HAP-1 (cell line): ENCODE data around the gene OVAAL.

Experiments
- DNase-seq, 2 experiments: peaks; one replicate each; pipeline ENCODE4 v3.0.0-alpha.2; 2016 to 2020; ENCODE audit warnings: low spot score in 2 of 2
- H3K27me3 ChIP-seq: fragments of 250-450 bp; sonication (Bioruptor Pico); 2 replicates; pipeline ENCODE4 v1.5.1; 2020; ENCODE audit warnings: low read depth, mild to moderate bottlenecking, moderate library complexity
- H3K36me3 ChIP-seq: fragments of 250-450 bp; sonication (Bioruptor Pico); replicated peaks from 2 replicates; pipeline ENCODE4 v1.5.1; 2020; ENCODE audit warnings: mild to moderate bottlenecking
- H3K4me1 ChIP-seq: fragments of 250-450 bp; sonication (Bioruptor Pico); 2 replicates; pipeline ENCODE4 v1.5.1; 2020; ENCODE audit warnings: mild to moderate bottlenecking
- H3K4me3 ChIP-seq: fragments of 250-450 bp; sonication (Bioruptor Pico); 2 replicates; pipeline ENCODE4 v1.5.1; 2020; ENCODE audit warnings: mild to moderate bottlenecking, moderate library complexity
- H3K9me3 ChIP-seq: fragments of 250-450 bp; sonication (Bioruptor Pico); 2 replicates; pipeline ENCODE4 v1.5.1; 2020; ENCODE audit warnings: mild to moderate bottlenecking, moderate library complexity
- in situ Hi-C: fragments of 300-500 bp; cut with MboI; formaldehyde crosslinking; loops from 3 replicates; pipeline ENCODE4 v1.14.3; 2020; ENCODE audit warnings: low sequenced_read_pairs, inconsistent platforms, mixed read lengths

Gene OVAAL

DNA sequence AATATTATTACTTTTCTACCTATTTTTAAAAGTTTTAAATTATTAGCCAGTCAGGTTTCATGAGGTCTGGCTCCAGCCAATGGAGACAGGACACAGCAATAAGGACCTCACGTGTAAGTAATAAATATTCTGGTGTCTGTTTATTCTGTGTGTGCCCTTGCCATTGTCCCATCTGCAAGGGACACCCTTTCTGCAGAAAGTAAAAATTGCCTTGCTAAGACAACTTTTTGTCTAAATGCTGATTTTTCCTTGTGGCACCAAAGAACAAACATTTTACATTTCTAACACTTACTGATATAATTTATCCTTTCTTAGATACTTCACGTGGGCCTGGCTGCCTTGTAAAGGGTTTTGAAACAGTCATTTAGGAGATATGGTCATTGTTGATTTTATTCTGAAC, 29.4 kb downstream of the OVAAL start:
- in situ Hi-C loops: no loop called here
- H3K4me3 ChIP-seq: no peak overlapping the region
- H3K9me3 ChIP-seq: no peaks in the 10 kb centered on the region; the same call in 1 of the 2 replicates
- H3K36me3 ChIP-seq: no peaks in the 10 kb centered on the region
- DNase-seq: no peak
- no peaks in the 10 kb centered on the region for H3K4me1 ChIP-seq
- H3K27me3 ChIP-seq: no peaks in the 10 kb centered on the region

- no peak for DNase-seq
- in situ Hi-C loops: no loop called here
Observed at GRCh38 chr1:180590889-180591288, 32.1 kb downstream of the OVAAL start.

GRCh38 chr1:180593382-180593781, 34.6 kb downstream of the OVAAL start:
- no peak for DNase-seq
- H3K27me3 ChIP-seq: no peaks in the 10 kb centered on the region
- in situ Hi-C loops: no loop called here

More at GRCh38 chr1:180590889-180591288, 32.1 kb downstream of the OVAAL start:
- Histone ChIP-seq H3K4me1 (no peaks in the 10 kb centered on the region), H3K9me3 (no peaks in the 10 kb centered on the region; the same call in 1 of the 2 replicates), H3K36me3 (no peaks in the 10 kb centered on the region), H3K4me3 (no peak overlapping the region), H3K27me3 (no peaks in the 10 kb centered on the region)

DNA sequence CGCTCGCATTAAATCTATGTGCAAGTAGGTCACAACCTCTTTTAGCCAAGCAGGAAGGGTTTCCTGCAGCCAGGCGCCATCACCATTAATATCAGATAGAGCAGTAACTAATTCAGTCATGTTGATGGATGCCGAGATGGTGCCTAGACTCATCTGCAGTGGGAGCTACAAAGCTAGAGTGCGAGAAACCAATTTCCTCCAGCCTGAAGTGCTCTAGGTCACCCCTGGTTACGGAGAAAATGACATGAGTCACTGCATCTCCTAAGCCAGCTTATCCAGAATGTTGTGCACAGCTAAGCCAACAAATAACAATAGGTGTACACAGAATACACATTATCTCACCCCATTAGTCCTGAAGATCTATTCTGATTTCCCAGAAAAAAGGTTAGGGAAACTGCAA, 36.0 kb downstream of the OVAAL start:
- no peak for DNase-seq
- in situ Hi-C loops: no loop called here
- no peaks in the 10 kb centered on the region for H3K27me3 ChIP-seq
- no peaks in the 10 kb centered on the region for H3K4me1 ChIP-seq
- H3K9me3 ChIP-seq: no peaks in the 10 kb centered on the region
- no peaks in the 10 kb centered on the region for H3K36me3 ChIP-seq
- no peak overlapping the region for H3K4me3 ChIP-seq

More at GRCh38 chr1:180593382-180593781, 34.6 kb downstream of the OVAAL start:
- Histone ChIP-seq H3K36me3 (no peaks in the 10 kb centered on the region), H3K4me3 (no peak overlapping the region), H3K4me1 (no peaks in the 10 kb centered on the region), H3K9me3 (no peaks in the 10 kb centered on the region; the same call in 1 of the 2 replicates)

- Histone ChIP-seq H3K4me3 (no peak overlapping the region), H3K27me3 (no peaks in the 10 kb centered on the region)
- in situ Hi-C loops: no loop called here
Observed at GRCh38 chr1:180595966-180596365, 37.2 kb downstream of the OVAAL start.

DNA sequence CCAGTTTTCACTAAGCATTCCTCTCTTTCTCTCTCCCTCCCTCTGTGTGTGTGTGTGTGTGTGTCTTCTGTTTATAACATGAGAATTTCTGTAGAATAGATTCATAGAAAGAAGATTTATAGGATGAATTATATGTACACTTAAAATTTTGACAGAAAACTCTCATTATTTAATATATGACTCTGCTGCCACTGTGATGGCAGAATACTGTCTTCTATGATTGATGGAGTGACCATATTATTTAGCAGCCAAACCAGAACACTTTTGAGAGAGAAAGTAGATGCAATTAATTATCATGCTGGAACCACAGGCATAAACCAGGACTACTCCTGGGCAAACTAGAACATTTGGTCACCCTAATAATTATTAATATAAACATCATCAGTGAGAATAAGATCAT, 38.8 kb downstream of the OVAAL start:
- no peaks in the 10 kb centered on the region for H3K27me3 ChIP-seq
- no peaks in the 10 kb centered on the region for H3K9me3 ChIP-seq
- no peak for DNase-seq
- no peaks in the 10 kb centered on the region for H3K4me1 ChIP-seq
- in situ Hi-C loops: no loop called here
- H3K4me3 ChIP-seq: no peak overlapping the region
- H3K36me3 ChIP-seq: no peaks in the 10 kb centered on the region

More at GRCh38 chr1:180595966-180596365, 37.2 kb downstream of the OVAAL start:
- DNase-seq: no peak
- H3K9me3 ChIP-seq: no peaks in the 10 kb centered on the region
- no peaks in the 10 kb centered on the region for H3K36me3 ChIP-seq
- H3K4me1 ChIP-seq: no peaks in the 10 kb centered on the region

DNA sequence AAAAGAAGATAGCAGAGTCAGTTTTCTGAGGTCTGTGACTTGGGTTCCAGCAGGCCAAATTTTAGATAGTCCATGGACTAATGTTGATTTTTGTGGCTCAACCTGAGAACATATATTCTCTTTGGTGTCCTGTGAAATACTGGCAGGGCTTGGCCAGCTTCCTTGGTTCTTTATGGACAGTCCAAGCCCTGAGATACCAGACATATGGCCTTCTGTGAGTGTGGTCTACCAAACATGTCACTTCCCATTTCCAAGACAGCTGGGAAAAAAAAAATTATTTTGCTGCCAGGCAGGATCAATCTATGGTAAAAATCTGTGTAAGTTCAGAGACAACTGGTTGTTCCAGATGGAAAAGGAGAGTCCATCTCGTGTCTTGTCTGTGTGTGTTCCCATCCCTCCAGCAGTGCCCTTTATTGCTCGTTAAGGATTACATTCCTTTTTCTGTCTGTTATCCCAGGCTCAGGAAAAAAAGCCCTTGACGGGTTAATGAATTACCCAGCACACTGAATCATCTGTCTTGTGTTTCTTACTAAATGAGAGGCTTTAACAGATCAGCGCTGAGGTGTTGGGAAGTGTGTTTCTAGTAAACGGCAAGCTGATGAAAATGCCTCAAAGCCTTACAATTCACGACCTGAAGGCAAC, 39.7 kb downstream of the OVAAL start:
- in situ Hi-C loops: no loop called here
- H3K27me3 ChIP-seq: no peaks in the 10 kb centered on the region
- no peaks in the 10 kb centered on the region for H3K9me3 ChIP-seq
- no peak for DNase-seq
- no peaks in the 10 kb centered on the region for H3K4me1 ChIP-seq
- no peak overlapping the region for H3K4me3 ChIP-seq
- H3K36me3 ChIP-seq: no peaks in the 10 kb centered on the region

DNA sequence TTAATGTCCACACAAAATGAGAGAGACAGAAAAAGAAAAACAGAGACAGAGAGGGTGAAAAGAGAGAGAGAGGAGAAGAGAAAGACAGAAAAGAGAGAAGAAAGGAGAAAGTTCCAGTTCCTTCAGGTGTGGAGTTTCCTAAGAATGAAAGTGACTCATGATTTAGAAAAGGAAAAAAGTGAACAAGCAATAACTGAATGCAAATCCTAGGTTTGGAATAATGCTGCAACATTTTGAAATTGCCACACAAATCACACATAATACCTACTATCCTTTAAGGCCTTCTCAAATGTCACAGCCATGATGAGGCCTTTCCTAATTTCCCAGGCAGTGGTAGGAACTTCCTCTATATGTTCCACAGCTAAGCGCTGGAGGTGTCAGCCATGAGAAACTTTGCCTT, 41.6 kb downstream of the OVAAL start:
- H3K4me1 ChIP-seq: no peaks in the 10 kb centered on the region
- no peaks in the 10 kb centered on the region for H3K36me3 ChIP-seq
- H3K27me3 ChIP-seq: no peaks in the 10 kb centered on the region
- H3K4me3 ChIP-seq: no peak overlapping the region
- no peak for DNase-seq
- in situ Hi-C loops: no loop called here
- H3K9me3 ChIP-seq: no peaks in the 10 kb centered on the region

- no peak for DNase-seq
- Histone ChIP-seq H3K4me3 (no peak overlapping the region), H3K36me3 (no peaks in the 10 kb centered on the region), H3K9me3 (no peaks in the 10 kb centered on the region), H3K27me3 (no peaks in the 10 kb centered on the region), H3K4me1 (peaks cover 4% of the 10 kb centered on the region)
- in situ Hi-C loops: no loop called here
Observed at GRCh38 chr1:180601512-180601911, 42.7 kb downstream of the OVAAL start.

- in situ Hi-C loops: no loop called here
- Histone ChIP-seq H3K36me3 (no peaks in the 10 kb centered on the region), H3K4me3 (no peak overlapping the region), H3K27me3 (no peaks in the 10 kb centered on the region), H3K9me3 (no peaks in the 10 kb centered on the region), H3K4me1 (peaks cover 7% of the 10 kb centered on the region)
- no peak for DNase-seq
Observed at GRCh38 chr1:180603223-180603849, 44.6 kb downstream of the OVAAL start.

GRCh38 chr1:180603850-180604226, 45.1 kb downstream of the OVAAL start:
- no peak overlapping the region for H3K4me3 ChIP-seq
- no peaks in the 10 kb centered on the region for H3K27me3 ChIP-seq
- no peak for DNase-seq
- H3K4me1 ChIP-seq: peaks cover 7% of the 10 kb centered on the region
- in situ Hi-C loops: no loop called here
- H3K9me3 ChIP-seq: no peaks in the 10 kb centered on the region
- no peaks in the 10 kb centered on the region for H3K36me3 ChIP-seq

- no peak overlapping the region for H3K4me3 ChIP-seq
- H3K9me3 ChIP-seq: no peaks in the 10 kb centered on the region
- no peaks in the 10 kb centered on the region for H3K27me3 ChIP-seq
- peaks cover 7% of the 10 kb centered on the region for H3K4me1 ChIP-seq
- H3K36me3 ChIP-seq: no peaks in the 10 kb centered on the region
- in situ Hi-C loops: no loop called here
- DNase-seq: peak in 1 of 2 experiments; percentile 22
Observed at GRCh38 chr1:180606155-180606554, 47.4 kb downstream of the OVAAL start.

- no peaks in the 10 kb centered on the region for H3K27me3 ChIP-seq
- no peak for DNase-seq
- no peaks in the 10 kb centered on the region for H3K9me3 ChIP-seq
- no peak overlapping the region for H3K4me3 ChIP-seq
- in situ Hi-C loops: no loop called here
- H3K36me3 ChIP-seq: no peaks in the 10 kb centered on the region
- H3K4me1 ChIP-seq: peaks cover 15% of the 10 kb centered on the region
Observed at GRCh38 chr1:180609643-180610555, 51.1 kb downstream of the OVAAL start.

DNA sequence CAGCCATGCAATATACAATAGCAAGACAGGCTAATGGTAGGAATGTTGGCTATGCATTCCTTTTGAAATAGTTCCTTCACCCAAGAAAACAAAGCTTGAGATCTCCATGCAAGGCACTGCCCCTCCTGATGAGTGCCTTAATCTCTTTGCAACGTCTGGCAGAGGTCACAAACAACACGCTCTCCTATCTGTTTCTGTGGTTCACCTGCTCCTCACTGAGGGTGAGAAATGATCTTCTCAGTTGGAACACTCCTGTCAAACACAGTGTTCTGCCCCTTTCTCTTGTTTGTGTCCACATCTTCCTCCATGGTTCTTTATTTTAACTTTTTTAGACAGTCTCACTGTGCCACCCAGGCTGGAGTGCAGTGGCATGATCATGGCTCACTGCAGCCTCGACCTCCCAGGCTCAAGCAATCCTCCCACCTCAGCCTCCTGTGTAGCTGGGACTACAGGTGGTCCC, 51.8 kb downstream of the OVAAL start:
- Histone ChIP-seq H3K4me3 (no peak overlapping the region), H3K36me3 (no peaks in the 10 kb centered on the region), H3K9me3 (no peaks in the 10 kb centered on the region), H3K4me1 (peaks cover 15% of the 10 kb centered on the region), H3K27me3 (no peaks in the 10 kb centered on the region)
- DNase-seq: no peak
- in situ Hi-C loops: no loop called here
